Adrenal gland (tissue), 5 donors: ENCODE measurements around the gene RFX1.

ENCODE experiments used
- CTCF ChIP-seq, 6 experiments: fragments of 450-650 bp in 4 of 6; fragments of 200-600 bp in 2 of 6; sonication (generic) in 1 of 6; IDR thresholded peaks; 1 replicate in 5 of 6; 2 replicates in 1 of 6; pipeline versions ENCODE4 v1.5.1 to v1.8.0; 2016 to 2021; ENCODE audit warnings: antibody characterized with exemption in 6 of 6, mild to moderate bottlenecking in 2 of 6, moderate library complexity in 1 of 6
- POLR2A ChIP-seq, 2 donors: fragments of 450-650 bp; IDR thresholded peaks; one replicate each; pipeline ENCODE4 v1.6.1; 2017; ENCODE audit warnings: antibody characterized with exemption in 2 of 2, mild to moderate bottlenecking in 2 of 2, moderate library complexity in 1 of 2
- donor health status: DM: no; HTN: no; CAD: no.

- TF ChIP-seq CTCF (IDR thresholded peaks at IDR 0.05) (no peak), POLR2A (IDR thresholded peaks at IDR 0.05) (no peak)
Measured at GRCh38 chr19:13977803-13978202, 28.3 kb downstream of the RFX1 start.
